HepG2 (cell line): ENCODE results near the gene EXOC7. TPM values are rescaled to one million over a fixed set of nuclear protein-coding genes. Genes with fewer than 3 reads are reported as not detected.

Experiments
- ARNT2 ChIP-seq: sonication (generic); formaldehyde crosslinking; IDR thresholded peaks from 2 replicates; pipeline ENCODE4 v1.8.0; 2022; ENCODE audit warnings: mild to moderate bottlenecking, low read depth, missing genetic modification reagents, moderate library complexity
- ASH2L ChIP-seq: fragments of 300-600, 200-600 bp; sonication (generic); IDR thresholded peaks from 2 replicates; pipeline ENCODE4 v1.7.0; 2017; ENCODE audit warnings: low read depth, mild to moderate bottlenecking, moderate library complexity, mixed read lengths, low read length; ENCODE audit not compliant: insufficient read length
- CENPT ChIP-seq: sonication (generic); formaldehyde crosslinking; IDR thresholded peaks from 2 replicates; pipeline ENCODE4 v1.8.0; 2022; ENCODE audit warnings: low read depth, mild to moderate bottlenecking, moderate library complexity, missing genetic modification reagents
- GATAD2A ChIP-seq: IDR thresholded peaks from 2 replicates; pipeline ENCODE4 v1.6.1; 2016
- HOXA5 ChIP-seq: sonication (generic); formaldehyde crosslinking; IDR thresholded peaks from 2 replicates; pipeline ENCODE4 v1.4.0; 2020; ENCODE audit warnings: missing genetic modification reagents
- JUND ChIP-seq: sonication (generic); formaldehyde crosslinking; IDR thresholded peaks from 2 replicates; pipeline ENCODE4 v1.8.0; 2022; ENCODE audit warnings: mild to moderate bottlenecking, missing genetic modification reagents
- KDM3A ChIP-seq: IDR thresholded peaks from 2 replicates; pipeline ENCODE4 v1.6.1; 2018; ENCODE audit warnings: low read depth, missing compliant biosample characterization
- NBN ChIP-seq: fragments of 450-650 bp; conservative IDR thresholded peaks from 2 replicates; pipeline ENCODE4 v1.6.1; 2017
- PCBP1 ChIP-seq: fragments of 200-400 bp; formaldehyde crosslinking; IDR thresholded peaks from 2 replicates; pipeline ENCODE4 v1.6.1; 2017; ENCODE audit warnings: mild to moderate bottlenecking, low read depth, low read length, borderline replicate concordance
- PCBP2 ChIP-seq: fragments of 200-400 bp; formaldehyde crosslinking; optimal IDR thresholded peaks from 2 replicates; pipeline ENCODE3; 2018; ENCODE audit warnings: low read length, low read depth; ENCODE audit not compliant: poor library complexity, severe bottlenecking
- POLR2G ChIP-seq: fragments of 200-400 bp; formaldehyde crosslinking; IDR thresholded peaks from 2 replicates; pipeline ENCODE4 v1.6.1; 2018; ENCODE audit warnings: mild to moderate bottlenecking, low read depth, low read length, moderate library complexity
- TOPORS ChIP-seq: sonication (generic); formaldehyde crosslinking; IDR thresholded peaks from 2 replicates; pipeline ENCODE4 v1.8.0; 2023; ENCODE audit warnings: mild to moderate bottlenecking, missing genetic modification reagents
- ZFYVE20 ChIP-seq: sonication (generic); formaldehyde crosslinking; IDR thresholded peaks from 2 replicates; pipeline ENCODE4 v1.8.0; 2023; ENCODE audit warnings: low read depth, mild to moderate bottlenecking, moderate library complexity, missing genetic modification reagents, borderline replicate concordance
- ZNF10 ChIP-seq: sonication (generic); formaldehyde crosslinking; IDR thresholded peaks from 2 replicates; pipeline ENCODE4 v1.4.0; 2020; ENCODE audit warnings: mild to moderate bottlenecking, low read depth, missing genetic modification reagents, borderline replicate concordance
- ZNF451 ChIP-seq: sonication (generic); formaldehyde crosslinking; IDR thresholded peaks from 2 replicates; pipeline ENCODE4 v1.5.0; 2020; ENCODE audit warnings: mild to moderate bottlenecking, missing genetic modification reagents
- ZNF652 ChIP-seq: IDR thresholded peaks from 2 replicates; pipeline ENCODE4 v1.6.1; 2016; ENCODE audit warnings: low read depth, borderline replicate concordance
- ZSCAN31 ChIP-seq: sonication (generic); formaldehyde crosslinking; IDR thresholded peaks from 2 replicates; pipeline ENCODE4 v1.5.0; 2020; ENCODE audit warnings: low read depth, mild to moderate bottlenecking, missing genetic modification reagents
- polyA plus RNA-seq, 8 experiments: library from polyadenylated mRNA; depleted of rRNA in 3 of 8; stranded (reverse) in 7 of 8; unstranded in 1 of 8; fragments of >200 nt; fragmentation: Illumina TruSeq in 4 of 8; extraction: Trizol in 4 of 8; gene quantifications; 2 replicates each; pipeline versions ENCODE4 v1.2.1 to v1.2.3, GENCODE V29; 2011 to 2016; ENCODE audit warnings: low read depth in 4 of 8, missing spikeins in 1 of 8, mixed read lengths in 1 of 8; ENCODE audit not compliant: insufficient read depth in 1 of 8
- total RNA-seq, 5 experiments: library from RNA; depleted of rRNA; stranded (reverse); fragments of >200 nt; fragmentation: Illumina TruSeq; extraction: Trizol; gene quantifications; 2 replicates each; pipeline ENCODE4 v1.2.3, GENCODE V29; 2016; ENCODE audit warnings: low read depth in 1 of 5
- TF ChIP-seq, protein P1 (sequence below): IDR thresholded peaks from 2 replicates; pipeline ENCODE4 v1.6.1; 2012; ENCODE audit warnings: low read depth, low read length, improper control_type of control experiment
- TF ChIP-seq, protein P2 (sequence below): sonication (generic); formaldehyde crosslinking; IDR thresholded peaks from 2 replicates; pipeline ENCODE4 v1.5.0; 2020; ENCODE audit warnings: missing genetic modification reagents
- TF ChIP-seq, protein P3 (sequence below): sonication (generic); formaldehyde crosslinking; conservative IDR thresholded peaks from 2 replicates; pipeline ENCODE4 v1.5.0; 2020; ENCODE audit warnings: missing genetic modification reagents
- TF ChIP-seq, protein P4 (sequence below): IDR thresholded peaks from 2 replicates; pipeline ENCODE4 v1.6.1; 2016; ENCODE audit warnings: missing compliant biosample characterization, missing genetic modification reagents, borderline replicate concordance
- TF ChIP-seq, protein P5 (sequence below): sonication (generic); formaldehyde crosslinking; IDR thresholded peaks from 2 replicates; pipeline ENCODE4 v1.9.0; 2021; ENCODE audit warnings: missing genetic modification reagents, borderline replicate concordance

The EXOC7 gene
- total and polyA plus RNA-seq, 2 of the 13 experiments (the other 11 are each of a cell fraction or from before 2014, with no cell fraction given): 86.9 to 116 TPM

DNA sequence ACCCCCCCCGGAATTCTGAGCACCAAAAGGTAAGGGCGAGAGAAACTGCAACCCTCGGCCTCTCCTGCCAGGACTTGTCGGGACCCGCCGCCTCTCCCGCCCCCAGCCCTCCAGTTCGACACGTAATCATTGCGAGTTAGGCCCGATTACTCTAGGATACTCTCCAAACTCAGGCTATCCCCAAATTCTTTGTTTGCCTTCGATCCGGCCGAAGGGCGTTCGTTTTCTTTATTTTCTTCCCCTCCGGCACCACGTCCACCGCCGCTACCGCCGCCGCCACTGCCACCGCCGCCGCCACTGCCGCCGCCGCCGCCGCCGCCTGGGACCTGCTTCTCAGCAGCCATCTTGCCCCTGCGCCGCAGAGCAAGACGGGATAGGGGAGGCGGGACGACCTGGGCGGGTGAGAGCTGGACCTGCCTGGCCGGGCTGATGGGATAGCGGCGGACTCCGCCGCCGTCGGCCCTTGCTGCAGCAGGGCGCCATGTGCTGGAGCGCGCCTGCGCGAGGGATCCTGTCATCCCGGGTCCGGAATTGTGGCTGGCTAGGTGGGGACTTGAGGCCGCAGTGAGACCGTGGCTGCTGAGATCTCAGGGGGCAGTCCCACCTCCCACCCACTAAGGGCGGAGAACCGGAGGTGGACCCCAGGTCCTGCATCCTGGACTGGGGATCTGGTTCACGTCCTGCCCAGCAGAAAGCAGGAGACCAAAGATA, 31.3 kb downstream of the EXOC7 start, which contains the start of gene SRP68 (continued):
- TF ChIP-seq CENPT (no peak), ARNT2 (peak; percentile 99), PCBP1 (no peak), PCBP2 (no peak), GATAD2A (CRISPR knock-in tag) (peak; percentile 55; the same call in 1 of the 2 replicates), ZNF652 (CRISPR knock-in tag) (no peak), NBN (no peak), JUND (CRISPR knock-in tag) (peak; percentile 75), ZNF10 (no peak), ASH2L (peak; percentile 95), HOXA5 (CRISPR knock-in tag) (no peak; the same call in 1 of the 2 replicates), ZNF451 (CRISPR knock-in tag) (0 out of 2 replicates have a peak, but pooled peaks have one; percentile 58), TOPORS (CRISPR knock-in tag) (peak; percentile 73; the same call in 1 of the 2 replicates), ZFYVE20 (0 out of 2 replicates have a peak, but pooled peaks have one; percentile 87), POLR2G (peak; percentile 98), KDM3A (peak; percentile 91; the same call in 1 of the 2 replicates), ZSCAN31 (peak; percentile 96)
- TF ChIP-seq, protein P1, sequence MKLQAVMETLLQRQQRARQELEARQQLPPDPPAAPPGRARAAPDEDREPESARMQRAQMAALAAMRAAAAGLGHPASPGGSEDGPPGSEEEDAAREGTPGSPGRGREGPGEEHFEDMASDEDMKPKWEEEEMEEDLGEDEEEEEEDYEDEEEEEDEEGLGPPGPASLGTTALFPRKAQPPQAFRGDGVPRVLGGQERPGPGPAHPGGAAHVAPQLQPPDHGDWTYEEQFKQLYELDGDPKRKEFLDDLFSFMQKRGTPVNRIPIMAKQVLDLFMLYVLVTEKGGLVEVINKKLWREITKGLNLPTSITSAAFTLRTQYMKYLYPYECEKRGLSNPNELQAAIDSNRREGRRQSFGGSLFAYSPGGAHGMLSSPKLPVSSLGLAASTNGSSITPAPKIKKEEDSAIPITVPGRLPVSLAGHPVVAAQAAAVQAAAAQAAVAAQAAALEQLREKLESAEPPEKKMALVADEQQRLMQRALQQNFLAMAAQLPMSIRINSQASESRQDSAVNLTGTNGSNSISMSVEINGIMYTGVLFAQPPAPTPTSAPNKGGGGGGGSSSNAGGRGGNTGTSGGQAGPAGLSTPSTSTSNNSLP: no peak
- TF ChIP-seq, protein P2, sequence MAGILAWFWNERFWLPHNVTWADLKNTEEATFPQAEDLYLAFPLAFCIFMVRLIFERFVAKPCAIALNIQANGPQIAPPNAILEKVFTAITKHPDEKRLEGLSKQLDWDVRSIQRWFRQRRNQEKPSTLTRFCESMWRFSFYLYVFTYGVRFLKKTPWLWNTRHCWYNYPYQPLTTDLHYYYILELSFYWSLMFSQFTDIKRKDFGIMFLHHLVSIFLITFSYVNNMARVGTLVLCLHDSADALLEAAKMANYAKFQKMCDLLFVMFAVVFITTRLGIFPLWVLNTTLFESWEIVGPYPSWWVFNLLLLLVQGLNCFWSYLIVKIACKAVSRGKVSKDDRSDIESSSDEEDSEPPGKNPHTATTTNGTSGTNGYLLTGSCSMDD (CRISPR knock-in tag): no peak
- TF ChIP-seq, protein P3, sequence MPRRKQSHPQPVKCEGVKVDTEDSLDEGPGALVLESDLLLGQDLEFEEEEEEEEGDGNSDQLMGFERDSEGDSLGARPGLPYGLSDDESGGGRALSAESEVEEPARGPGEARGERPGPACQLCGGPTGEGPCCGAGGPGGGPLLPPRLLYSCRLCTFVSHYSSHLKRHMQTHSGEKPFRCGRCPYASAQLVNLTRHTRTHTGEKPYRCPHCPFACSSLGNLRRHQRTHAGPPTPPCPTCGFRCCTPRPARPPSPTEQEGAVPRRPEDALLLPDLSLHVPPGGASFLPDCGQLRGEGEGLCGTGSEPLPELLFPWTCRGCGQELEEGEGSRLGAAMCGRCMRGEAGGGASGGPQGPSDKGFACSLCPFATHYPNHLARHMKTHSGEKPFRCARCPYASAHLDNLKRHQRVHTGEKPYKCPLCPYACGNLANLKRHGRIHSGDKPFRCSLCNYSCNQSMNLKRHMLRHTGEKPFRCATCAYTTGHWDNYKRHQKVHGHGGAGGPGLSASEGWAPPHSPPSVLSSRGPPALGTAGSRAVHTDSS (CRISPR knock-in tag): no peak
- TF ChIP-seq, protein P4, sequence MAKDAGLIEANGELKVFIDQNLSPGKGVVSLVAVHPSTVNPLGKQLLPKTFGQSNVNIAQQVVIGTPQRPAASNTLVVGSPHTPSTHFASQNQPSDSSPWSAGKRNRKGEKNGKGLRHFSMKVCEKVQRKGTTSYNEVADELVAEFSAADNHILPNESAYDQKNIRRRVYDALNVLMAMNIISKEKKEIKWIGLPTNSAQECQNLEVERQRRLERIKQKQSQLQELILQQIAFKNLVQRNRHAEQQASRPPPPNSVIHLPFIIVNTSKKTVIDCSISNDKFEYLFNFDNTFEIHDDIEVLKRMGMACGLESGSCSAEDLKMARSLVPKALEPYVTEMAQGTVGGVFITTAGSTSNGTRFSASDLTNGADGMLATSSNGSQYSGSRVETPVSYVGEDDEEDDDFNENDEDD (CRISPR knock-in tag): peak; percentile 95
- TF ChIP-seq, protein P5, sequence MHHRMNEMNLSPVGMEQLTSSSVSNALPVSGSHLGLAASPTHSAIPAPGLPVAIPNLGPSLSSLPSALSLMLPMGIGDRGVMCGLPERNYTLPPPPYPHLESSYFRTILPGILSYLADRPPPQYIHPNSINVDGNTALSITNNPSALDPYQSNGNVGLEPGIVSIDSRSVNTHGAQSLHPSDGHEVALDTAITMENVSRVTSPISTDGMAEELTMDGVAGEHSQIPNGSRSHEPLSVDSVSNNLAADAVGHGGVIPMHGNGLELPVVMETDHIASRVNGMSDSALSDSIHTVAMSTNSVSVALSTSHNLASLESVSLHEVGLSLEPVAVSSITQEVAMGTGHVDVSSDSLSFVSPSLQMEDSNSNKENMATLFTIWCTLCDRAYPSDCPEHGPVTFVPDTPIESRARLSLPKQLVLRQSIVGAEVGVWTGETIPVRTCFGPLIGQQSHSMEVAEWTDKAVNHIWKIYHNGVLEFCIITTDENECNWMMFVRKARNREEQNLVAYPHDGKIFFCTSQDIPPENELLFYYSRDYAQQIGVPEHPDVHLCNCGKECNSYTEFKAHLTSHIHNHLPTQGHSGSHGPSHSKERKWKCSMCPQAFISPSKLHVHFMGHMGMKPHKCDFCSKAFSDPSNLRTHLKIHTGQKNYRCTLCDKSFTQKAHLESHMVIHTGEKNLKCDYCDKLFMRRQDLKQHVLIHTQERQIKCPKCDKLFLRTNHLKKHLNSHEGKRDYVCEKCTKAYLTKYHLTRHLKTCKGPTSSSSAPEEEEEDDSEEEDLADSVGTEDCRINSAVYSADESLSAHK (CRISPR knock-in tag): no peak
